ENCODE measurements around the gene NAALADL2. TPM values are rescaled to one million over a fixed set of nuclear protein-coding genes. Genes with fewer than 3 reads are reported as not detected.

Gene NAALADL2
- total RNA-seq, 4 donors from 2014 or later, result 0.36 to 9.2 (median 0.63) TPM

DNA sequence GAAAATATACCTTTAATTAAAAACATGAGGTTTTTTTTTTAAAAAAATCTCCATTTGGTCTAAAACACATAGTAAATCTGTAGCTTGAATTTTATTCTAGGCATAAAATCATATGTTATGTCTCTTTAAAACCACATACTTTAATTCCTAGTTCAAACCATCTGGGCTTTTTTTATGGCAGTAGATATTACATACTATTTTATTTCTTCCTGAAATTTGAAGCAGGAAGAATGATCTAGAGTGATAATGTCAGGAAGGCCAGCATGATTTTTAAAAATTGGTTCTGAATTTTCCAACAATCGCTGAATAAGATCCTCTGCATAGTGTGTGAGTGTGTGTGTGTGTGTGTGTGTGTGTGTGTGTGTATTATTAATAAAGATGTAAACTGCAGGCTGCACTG lies 420.3 kb downstream of the NAALADL2 start:
- DNase-seq (no peak), ATAC-seq (no peak)
- H3K27ac ChIP-seq, result no peak overlapping the region
- H3K4me1 ChIP-seq, result no peaks in the 10 kb centered on the region
- TF ChIP-seq, protein P1, sequence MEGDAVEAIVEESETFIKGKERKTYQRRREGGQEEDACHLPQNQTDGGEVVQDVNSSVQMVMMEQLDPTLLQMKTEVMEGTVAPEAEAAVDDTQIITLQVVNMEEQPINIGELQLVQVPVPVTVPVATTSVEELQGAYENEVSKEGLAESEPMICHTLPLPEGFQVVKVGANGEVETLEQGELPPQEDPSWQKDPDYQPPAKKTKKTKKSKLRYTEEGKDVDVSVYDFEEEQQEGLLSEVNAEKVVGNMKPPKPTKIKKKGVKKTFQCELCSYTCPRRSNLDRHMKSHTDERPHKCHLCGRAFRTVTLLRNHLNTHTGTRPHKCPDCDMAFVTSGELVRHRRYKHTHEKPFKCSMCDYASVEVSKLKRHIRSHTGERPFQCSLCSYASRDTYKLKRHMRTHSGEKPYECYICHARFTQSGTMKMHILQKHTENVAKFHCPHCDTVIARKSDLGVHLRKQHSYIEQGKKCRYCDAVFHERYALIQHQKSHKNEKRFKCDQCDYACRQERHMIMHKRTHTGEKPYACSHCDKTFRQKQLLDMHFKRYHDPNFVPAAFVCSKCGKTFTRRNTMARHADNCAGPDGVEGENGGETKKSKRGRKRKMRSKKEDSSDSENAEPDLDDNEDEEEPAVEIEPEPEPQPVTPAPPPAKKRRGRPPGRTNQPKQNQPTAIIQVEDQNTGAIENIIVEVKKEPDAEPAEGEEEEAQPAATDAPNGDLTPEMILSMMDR (IDR thresholded peaks at IDR 0.05 in 4 of 5, conservative IDR thresholded peaks at IDR 0.05 in 1 of 5), result no peak
- no peaks in the 10 kb centered on the region for H3K27me3 ChIP-seq
- in situ Hi-C loops (cut with MboI; ENCODE audit: low sequenced_read_pairs in 4 of 4) (no loop called here), intact Hi-C loops (cut with DNase I; ENCODE audit: low total_unique reads) (no loop called here)
- no peak overlapping the region for H3K4me3 ChIP-seq
- no peaks in the 10 kb centered on the region for H3K36me3 ChIP-seq
- no peaks in the 10 kb centered on the region for H3K9me3 ChIP-seq

DNA sequence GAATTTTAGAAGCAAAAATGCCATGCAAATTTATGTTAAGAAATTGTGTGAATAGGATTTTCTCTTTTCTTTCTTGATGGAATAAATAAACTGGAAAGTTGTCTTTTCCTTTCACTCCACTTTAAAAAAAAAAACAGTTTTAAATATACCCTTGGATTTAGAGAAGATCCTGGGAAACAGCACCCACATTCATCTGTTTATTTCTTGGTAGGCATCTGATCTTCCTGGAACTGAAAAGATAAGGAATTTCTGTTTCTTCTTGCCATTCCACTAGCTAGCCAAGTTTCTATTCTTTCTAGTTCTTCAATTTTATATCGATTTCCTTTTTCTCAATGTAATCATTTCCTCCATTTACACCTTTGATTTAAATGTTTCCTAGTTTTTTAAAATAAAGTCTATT lies 420.8 kb downstream of the NAALADL2 start:
- intact Hi-C loops (cut with DNase I; ENCODE audit: low total_unique reads) (no loop called here), in situ Hi-C loops (cut with MboI; ENCODE audit: low sequenced_read_pairs in 4 of 4) (no loop called here)
- no peaks in the 10 kb centered on the region for H3K27me3 ChIP-seq
- no peak overlapping the region for H3K27ac ChIP-seq
- H3K36me3 ChIP-seq, result no peaks in the 10 kb centered on the region
- no peak for TF ChIP-seq POLR2A (IDR thresholded peaks at IDR 0.05)
- TF ChIP-seq, protein P1 (IDR thresholded peaks at IDR 0.05 in 4 of 5, conservative IDR thresholded peaks at IDR 0.05 in 1 of 5), result no peak
- DNase-seq (no peak), ATAC-seq (no peak)
- no peaks in the 10 kb centered on the region for H3K4me1 ChIP-seq
- no peaks in the 10 kb centered on the region for H3K9me3 ChIP-seq
- no peak overlapping the region for H3K4me3 ChIP-seq

DNA sequence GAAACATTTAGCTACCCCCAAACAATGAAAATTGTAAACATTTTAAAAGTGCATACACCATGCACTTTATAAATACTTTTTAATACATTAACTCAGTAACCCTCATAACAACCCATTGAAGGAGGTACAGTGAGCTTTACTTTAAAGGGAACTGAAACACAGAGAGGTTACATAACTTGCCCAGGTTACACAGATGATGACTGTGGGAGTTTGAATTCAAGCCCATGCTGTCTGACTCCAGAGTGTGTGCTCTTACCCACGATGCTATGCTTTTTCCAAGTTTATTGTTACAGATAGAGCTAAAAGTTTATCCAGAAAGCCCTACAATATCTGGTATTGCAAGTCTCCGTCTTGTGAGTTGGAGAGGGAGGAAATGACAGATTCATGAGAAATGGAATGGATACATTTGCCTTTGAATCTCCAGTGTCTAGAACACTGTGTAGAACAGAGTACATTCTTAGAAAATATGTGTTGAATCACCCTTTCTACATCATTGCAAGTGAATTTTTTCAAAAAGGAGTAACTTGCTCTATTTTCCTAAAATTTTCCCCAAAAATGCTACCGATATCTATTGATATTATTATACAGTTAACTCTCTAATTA lies 428.3 kb downstream of the NAALADL2 start:
- TF ChIP-seq POLR2A (IDR thresholded peaks at IDR 0.05), result no peak
- TF ChIP-seq, protein P1 (IDR thresholded peaks at IDR 0.05 in 4 of 5, conservative IDR thresholded peaks at IDR 0.05 in 1 of 5), result no peak
- ATAC-seq (no peak), DNase-seq (no peak)
- Histone ChIP-seq H3K4me3 (no peak overlapping the region), H3K9me3 (no peaks in the 10 kb centered on the region), H3K4me1 (no peaks in the 10 kb centered on the region), H3K27me3 (no peaks in the 10 kb centered on the region), H3K36me3 (no peaks in the 10 kb centered on the region), H3K27ac (no peak overlapping the region)
- in situ Hi-C loops (cut with MboI; ENCODE audit: low sequenced_read_pairs in 4 of 4) (no loop called here), intact Hi-C loops (cut with DNase I; ENCODE audit: low total_unique reads) (no loop called here)

DNA sequence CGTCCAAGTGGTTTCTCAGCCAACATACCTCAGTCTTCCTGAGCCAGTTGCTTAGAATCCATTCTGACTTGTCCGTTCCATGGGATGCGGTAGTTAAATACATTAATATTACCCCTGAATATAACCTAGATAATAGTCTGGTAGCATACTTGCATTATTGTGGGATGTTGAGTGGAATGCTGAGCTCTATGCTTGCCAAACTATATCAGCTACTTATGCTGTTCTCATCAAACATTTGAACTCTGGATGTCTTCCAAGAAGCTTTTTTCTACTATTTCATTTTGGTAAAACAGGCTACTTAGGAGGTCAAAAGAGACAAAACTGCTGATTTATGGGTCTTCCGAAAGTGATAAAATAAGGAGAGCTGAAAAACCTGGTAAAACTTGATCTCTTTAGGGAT lies 429.5 kb downstream of the NAALADL2 start:
- H3K4me3 ChIP-seq, result no peak overlapping the region
- in situ Hi-C loops (cut with MboI; ENCODE audit: low sequenced_read_pairs in 4 of 4), result no loop called here
- no peaks in the 10 kb centered on the region for H3K36me3 ChIP-seq
- ATAC-seq (no peak), DNase-seq (no peak)
- intact Hi-C loops (cut with DNase I; ENCODE audit: low total_unique reads), result no loop called here
- H3K4me1 ChIP-seq, result no peaks in the 10 kb centered on the region
- no peak overlapping the region for H3K27ac ChIP-seq
- H3K27me3 ChIP-seq, result no peaks in the 10 kb centered on the region
- no peaks in the 10 kb centered on the region for H3K9me3 ChIP-seq
- TF ChIP-seq POLR2A (IDR thresholded peaks at IDR 0.05), result no peak
- TF ChIP-seq, protein P1 (IDR thresholded peaks at IDR 0.05 in 4 of 5, conservative IDR thresholded peaks at IDR 0.05 in 1 of 5), result no peak

DNA sequence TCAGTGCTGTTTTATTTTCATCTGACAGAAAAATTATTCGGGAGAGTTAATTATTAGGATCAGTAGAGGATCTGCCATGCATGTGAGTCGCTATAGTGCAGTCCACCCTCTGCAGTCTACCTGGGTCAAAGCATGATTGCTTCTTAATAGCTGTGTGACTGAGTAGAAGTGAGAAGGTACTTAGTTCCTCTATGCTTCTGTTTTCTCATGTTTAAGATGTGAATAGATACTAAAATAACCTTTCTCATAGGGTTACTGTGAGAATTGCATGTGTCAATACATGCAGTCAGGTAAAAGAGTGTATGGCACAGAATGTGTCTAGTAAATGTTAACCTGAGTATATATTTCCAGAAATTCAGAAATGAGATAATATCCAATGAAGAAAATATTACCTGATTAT lies 435.7 kb downstream of the NAALADL2 start:
- TF ChIP-seq POLR2A (IDR thresholded peaks at IDR 0.05), result no peak
- TF ChIP-seq, protein P1 (IDR thresholded peaks at IDR 0.05 in 4 of 5, conservative IDR thresholded peaks at IDR 0.05 in 1 of 5), result no peak
- DNase-seq (no peak), ATAC-seq (no peak)
- Histone ChIP-seq H3K27ac (no peak overlapping the region), H3K27me3 (no peaks in the 10 kb centered on the region), H3K4me3 (no peak overlapping the region), H3K36me3 (no peaks in the 10 kb centered on the region), H3K4me1 (no peaks in the 10 kb centered on the region), H3K9me3 (no peaks in the 10 kb centered on the region)
- in situ Hi-C loops (cut with MboI; ENCODE audit: low sequenced_read_pairs in 4 of 4) (no loop called here), intact Hi-C loops (cut with DNase I; ENCODE audit: low total_unique reads) (no loop called here)

Data from gastrocnemius medialis (tissue), 4 donors.